Esophagus (tissue), 2 donors: ENCODE data around the gene CYFIP1. TPM values are rescaled to one million over a fixed set of nuclear protein-coding genes. Genes with fewer than 3 reads are reported as not detected.

Experiments used
- H3K27ac ChIP-seq, 2 donors: one replicate each; pipeline ENCODE4 v1.5.1; 2013; ENCODE audit warnings: low read depth in 2 of 2, mild to moderate bottlenecking in 2 of 2, inconsistent platforms in 1 of 2, low read length in 1 of 2, moderate library complexity in 1 of 2
- H3K27me3 ChIP-seq, 2 donors: one replicate each; pipeline ENCODE4 v1.6.1; 2013; ENCODE audit warnings: low read length in 2 of 2, control low read depth in 1 of 2, mild to moderate bottlenecking in 1 of 2; ENCODE audit not compliant: insufficient read depth in 2 of 2, control insufficient read depth in 1 of 2
- H3K36me3 ChIP-seq, 2 donors: one replicate each; pipeline ENCODE4 v1.6.1; 2013; ENCODE audit warnings: low read length in 1 of 2; ENCODE audit not compliant: control insufficient read depth in 2 of 2, insufficient read depth in 2 of 2
- H3K4me1 ChIP-seq, 2 donors: one replicate each; pipeline ENCODE4 v1.6.1; 2013; ENCODE audit warnings: low read length in 1 of 2; ENCODE audit not compliant: control insufficient read depth in 2 of 2, insufficient read depth in 2 of 2
- H3K4me3 ChIP-seq, 2 donors: one replicate each; pipeline ENCODE4 v1.5.1; 2013; ENCODE audit warnings: low read length in 2 of 2, mild to moderate bottlenecking in 2 of 2, low read depth in 1 of 2, moderate library complexity in 1 of 2
- H3K9me3 ChIP-seq, 2 donors: one replicate each; pipeline ENCODE4 v1.6.1; 2013; ENCODE audit warnings: mild to moderate bottlenecking in 2 of 2, low read depth in 1 of 2, low read length in 1 of 2, moderate library complexity in 1 of 2; ENCODE audit not compliant: control insufficient read depth in 2 of 2, insufficient read depth in 1 of 2
- WGBS, 2 donors: extraction: QIAGEN DNeasy Blood & Tissue Kit; methylation state at CpG; one replicate each; pipeline ENCODE4 v1.1.7; 2013; 5-methylcytosine and 5-hydroxymethylcytosine counted together
- polyA plus RNA-seq, 2 donors: library from polyadenylated mRNA; stranded (reverse); fragments of 200-250 nt; gene quantifications; one replicate each; pipeline ENCODE4 v1.2.3, GENCODE V29; 2013
- donor health status: healthy with polysubstance abuse.
- donor health status: Bipolar disorder and iron deficiency.

The CYFIP1 gene
- polyA plus RNA-seq, 2 donors = 32.1 to 44.3 TPM

DNA sequence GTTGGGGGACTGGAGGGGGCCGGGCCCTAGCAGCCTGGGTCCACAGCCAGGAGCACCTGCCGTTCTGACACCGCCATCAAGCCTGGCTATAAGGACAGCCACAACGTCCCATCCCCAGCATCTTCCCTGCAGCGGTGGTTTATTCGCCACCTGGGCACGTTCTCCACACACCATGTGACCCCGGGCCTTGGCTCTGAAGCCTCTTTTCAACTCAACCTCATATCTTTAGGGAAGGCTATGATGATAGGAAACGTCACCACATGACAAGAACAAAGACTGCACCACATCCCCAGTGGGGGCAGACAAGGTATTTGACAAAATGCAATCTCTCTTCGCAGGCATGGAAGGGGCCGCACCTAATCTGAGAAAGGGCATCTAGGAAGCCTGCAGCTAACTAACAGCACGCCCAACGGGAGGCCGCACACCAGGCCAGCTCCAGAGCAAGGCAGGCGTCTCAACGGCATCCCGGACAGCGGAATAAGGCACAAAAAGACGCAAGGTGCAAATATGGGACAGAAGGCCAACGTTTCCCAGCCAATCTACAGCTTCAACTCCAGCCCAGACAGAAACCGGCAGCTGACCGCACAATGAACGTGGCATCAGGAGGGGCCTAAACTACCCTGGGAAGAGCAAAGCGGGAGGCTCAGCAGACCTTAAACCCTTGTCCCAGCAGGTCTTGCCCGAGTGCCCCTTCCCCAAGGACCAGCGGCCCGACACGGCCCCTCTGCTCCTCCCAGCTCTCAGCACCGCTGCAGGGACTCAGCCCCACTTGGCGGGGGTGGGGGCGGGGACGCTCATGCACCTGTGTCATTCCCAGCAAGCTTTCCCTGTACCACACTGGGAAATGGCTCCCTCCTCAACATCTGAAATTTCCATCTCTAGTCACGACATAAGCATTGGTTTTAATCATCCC is 99.8 kb downstream of the CYFIP1 start:
- no peak overlapping the region for H3K4me3 ChIP-seq
- no peaks in the 10 kb centered on the region for H3K9me3 ChIP-seq
- H3K27ac ChIP-seq = no peak overlapping the region
- no peaks in the 10 kb centered on the region for H3K27me3 ChIP-seq
- peaks cover 5 to 48% of the 10 kb centered on the region in 2 donors for H3K36me3 ChIP-seq
- no peaks in the 10 kb centered on the region for H3K4me1 ChIP-seq
- WGBS, 2 donors = 83 to 91% methylated on average over 33 of the region's 33 CpGs

GRCh38 chr15:22878103-22878502 is 102.1 kb downstream of the CYFIP1 start:
- WGBS, 2 donors = 77 to 82% methylated on average over 10 of the region's 10 CpGs
- Histone ChIP-seq H3K36me3 (peaks cover 17 to 59% of the 10 kb centered on the region in 2 donors), H3K4me3 (no peak overlapping the region), H3K27ac (no peak overlapping the region), H3K4me1 (no peaks in the 10 kb centered on the region), H3K9me3 (no peaks in the 10 kb centered on the region), H3K27me3 (no peaks in the 10 kb centered on the region)

GRCh38 chr15:22877607-22878006 is 102.6 kb downstream of the CYFIP1 start:
- H3K4me3 ChIP-seq = no peak overlapping the region
- H3K4me1 ChIP-seq = no peaks in the 10 kb centered on the region
- H3K27me3 ChIP-seq = no peaks in the 10 kb centered on the region
- 95 to 96% methylated on average over 8 of the region's 8 CpGs for WGBS, 2 donors
- no peaks in the 10 kb centered on the region for H3K9me3 ChIP-seq
- H3K36me3 ChIP-seq = peaks cover 17 to 60% of the 10 kb centered on the region in 2 donors
- H3K27ac ChIP-seq = no peak overlapping the region

DNA sequence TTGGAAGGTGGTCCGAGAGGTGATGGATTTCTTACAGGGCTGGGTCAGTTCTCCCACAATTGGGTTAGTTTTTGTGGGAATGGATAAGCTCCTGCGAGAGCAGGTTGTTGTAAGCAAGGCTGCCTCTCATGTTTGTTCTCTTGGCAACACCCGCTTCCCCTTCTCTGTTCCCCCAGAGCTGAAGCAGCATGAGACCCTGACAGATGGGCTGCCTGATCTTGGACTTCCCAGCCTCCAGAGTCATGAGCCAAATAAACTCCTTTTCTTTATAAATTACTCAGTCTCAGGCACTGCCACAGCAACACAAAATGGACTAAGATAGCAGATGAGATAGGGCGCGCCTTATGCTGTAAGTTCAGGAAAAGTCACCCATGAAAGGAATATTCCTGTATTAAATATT is 103.1 kb downstream of the CYFIP1 start:
- Histone ChIP-seq H3K36me3 (peaks cover 17 to 58% of the 10 kb centered on the region in 2 donors), H3K27ac (no peak overlapping the region), H3K9me3 (no peaks in the 10 kb centered on the region), H3K4me3 (no peak overlapping the region), H3K4me1 (no peaks in the 10 kb centered on the region), H3K27me3 (no peaks in the 10 kb centered on the region)
- 97% methylated on average over 5 of the region's 5 CpGs for WGBS, 2 donors

- peaks cover 0 to 4% of the 10 kb centered on the region in 2 donors for H3K4me1 ChIP-seq
- no peak overlapping the region for H3K4me3 ChIP-seq
- peaks cover 17 to 46% of the 10 kb centered on the region in 2 donors for H3K36me3 ChIP-seq
- H3K27ac ChIP-seq = no peak overlapping the region
- no peaks in the 10 kb centered on the region for H3K9me3 ChIP-seq
- WGBS, 2 donors = 92 to 93% methylated on average over 7 of the region's 7 CpGs
- no peaks in the 10 kb centered on the region for H3K27me3 ChIP-seq
These were observed 105.2 kb downstream of the CYFIP1 start for GRCh38 chr15:22874966-22875365.

DNA sequence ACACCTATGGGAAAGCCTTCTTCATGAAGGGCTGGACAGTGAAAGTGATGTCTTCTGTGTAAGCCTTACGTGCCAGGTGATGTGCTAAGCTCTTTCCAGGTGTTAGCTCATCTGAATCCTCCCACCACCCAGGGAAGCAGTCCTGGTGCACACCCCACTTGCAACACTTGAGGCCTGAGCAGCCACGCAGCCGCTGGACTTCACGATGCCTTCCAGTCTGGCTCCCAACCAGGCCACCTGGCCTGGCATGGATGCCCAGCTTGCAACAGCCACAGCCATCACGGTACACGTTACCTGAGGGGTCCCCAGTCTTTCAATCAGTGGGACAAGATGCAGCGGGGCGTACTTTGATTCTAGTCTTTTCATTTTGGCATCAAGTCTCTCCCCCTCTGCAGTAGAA is 105.9 kb downstream of the CYFIP1 start:
- H3K4me1 ChIP-seq = peaks cover 0 to 4% of the 10 kb centered on the region in 2 donors
- no peak overlapping the region for H3K4me3 ChIP-seq
- H3K27me3 ChIP-seq = no peaks in the 10 kb centered on the region
- H3K27ac ChIP-seq = no peak overlapping the region
- peaks cover 17 to 42% of the 10 kb centered on the region in 2 donors for H3K36me3 ChIP-seq
- no peaks in the 10 kb centered on the region for H3K9me3 ChIP-seq
- 92 to 96% methylated on average over 8 of the region's 8 CpGs for WGBS, 2 donors

- H3K9me3 ChIP-seq = no peaks in the 10 kb centered on the region
- peaks cover 0 to 7% of the 10 kb centered on the region in 2 donors for H3K4me1 ChIP-seq
- WGBS, 2 donors = 96 to 97% methylated on average over 9 of the region's 9 CpGs
- no peak overlapping the region for H3K27ac ChIP-seq
- no peaks in the 10 kb centered on the region for H3K27me3 ChIP-seq
- H3K4me3 ChIP-seq = no peak overlapping the region
- H3K36me3 ChIP-seq = peaks cover 21 to 43% of the 10 kb centered on the region in 2 donors
These were observed 106.3 kb downstream of the CYFIP1 start for GRCh38 chr15:22873841-22874240.

GRCh38 chr15:22872936-22873701 is 107.0 kb downstream of the CYFIP1 start:
- H3K27ac ChIP-seq = no peak overlapping the region
- peaks cover 21 to 41% of the 10 kb centered on the region in 2 donors for H3K36me3 ChIP-seq
- 82 to 84% methylated on average over 17 of the region's 17 CpGs for WGBS, 2 donors
- H3K4me1 ChIP-seq = peaks cover 0 to 7% of the 10 kb centered on the region in 2 donors
- no peaks in the 10 kb centered on the region for H3K27me3 ChIP-seq
- H3K9me3 ChIP-seq = no peaks in the 10 kb centered on the region
- no peak overlapping the region for H3K4me3 ChIP-seq

- Histone ChIP-seq H3K27ac (no peak overlapping the region), H3K4me1 (peaks cover 0 to 7% of the 10 kb centered on the region in 2 donors), H3K9me3 (no peaks in the 10 kb centered on the region), H3K4me3 (no peak overlapping the region), H3K36me3 (peaks cover 19 to 31% of the 10 kb centered on the region in 2 donors), H3K27me3 (no peaks in the 10 kb centered on the region)
- 93 to 95% methylated on average over 6 of the region's 6 CpGs for WGBS, 2 donors
These were observed 108.6 kb downstream of the CYFIP1 start for GRCh38 chr15:22871481-22872086.
